Measurements from ENCODE around the gene KCNC2.

The KCNC2 gene

GRCh38 chr12:75212072-75212471 is 2.4 kb upstream of the KCNC2 start:
- no peak for TF ChIP-seq ZFX (IDR thresholded peaks at IDR 0.05; ENCODE audit: borderline replicate concordance)
- TF ChIP-seq CTCF (IDR thresholded peaks at IDR 0.05) = no peak
- H3K27ac ChIP-seq = no peak overlapping the region

GRCh38 chr12:75208856-75209811 is 505 bp downstream of the KCNC2 start:
- H3K27ac ChIP-seq = no peak overlapping the region
- TF ChIP-seq ZFX (IDR thresholded peaks at IDR 0.05; ENCODE audit: borderline replicate concordance) (no peak), CTCF (IDR thresholded peaks at IDR 0.05) (no peak)

- TF ChIP-seq CTCF (IDR thresholded peaks at IDR 0.05) = no peak
- TF ChIP-seq ZFX (IDR thresholded peaks at IDR 0.05; ENCODE audit: borderline replicate concordance) = no peak
- H3K27ac ChIP-seq = no peak overlapping the region
Measured at GRCh38 chr12:75207338-75208083, 2.1 kb downstream of the KCNC2 start.

- H3K27ac ChIP-seq = no peak overlapping the region
- no peak for TF ChIP-seq ZFX (IDR thresholded peaks at IDR 0.05; ENCODE audit: borderline replicate concordance)
- no peak for TF ChIP-seq CTCF (IDR thresholded peaks at IDR 0.05)
Measured at GRCh38 chr12:75205558-75205957, 4.1 kb downstream of the KCNC2 start.

GRCh38 chr12:75196865-75197264 is 12.8 kb downstream of the KCNC2 start:
- H3K27ac ChIP-seq = no peak overlapping the region
- TF ChIP-seq CTCF (IDR thresholded peaks at IDR 0.05) (no peak), ZFX (IDR thresholded peaks at IDR 0.05; ENCODE audit: borderline replicate concordance) (no peak)

GRCh38 chr12:75196408-75196807 is 13.2 kb downstream of the KCNC2 start:
- TF ChIP-seq ZFX (IDR thresholded peaks at IDR 0.05; ENCODE audit: borderline replicate concordance) (no peak), CTCF (IDR thresholded peaks at IDR 0.05) (no peak)
- H3K27ac ChIP-seq = no peak overlapping the region

- H3K27ac ChIP-seq = no peak overlapping the region
- TF ChIP-seq CTCF (IDR thresholded peaks at IDR 0.05) = no peak
- no peak for TF ChIP-seq ZFX (IDR thresholded peaks at IDR 0.05; ENCODE audit: borderline replicate concordance)
Measured at GRCh38 chr12:75194250-75194649, 15.4 kb downstream of the KCNC2 start.
